K562 (cell line): ENCODE results near the gene CCAR1. TPM values are rescaled to one million over a fixed set of nuclear protein-coding genes. Genes with fewer than 3 reads are reported as not detected.

Source experiments
- ATF1 ChIP-seq, 2 experiments: fragments of 450-650 bp in 1 of 2; IDR thresholded peaks; 2 replicates each; pipeline ENCODE4 v1.6.1; 2016; ENCODE audit warnings: missing compliant biosample characterization in 1 of 2, missing genetic modification characterization in 1 of 2
- CHCHD3 ChIP-seq: fragments of 250-450 bp; sonication (Bioruptor Pico); IDR thresholded peaks from 2 replicates; pipeline ENCODE4 v2.1.2; 2022; ENCODE audit warnings: mild to moderate bottlenecking
- CREB1 ChIP-seq, 2 experiments: sonication (generic) in 1 of 2; formaldehyde crosslinking in 1 of 2; IDR thresholded peaks; 2 replicates each; pipeline versions ENCODE4 v1.6.1 to v1.8.0; 2012 to 2022; ENCODE audit warnings: inconsistent platforms in 1 of 2, mild to moderate bottlenecking in 1 of 2, missing genetic modification reagents in 1 of 2, moderate library complexity in 1 of 2
- DMBX1 ChIP-seq: fragments of 250-450 bp; sonication (Bioruptor Pico); IDR thresholded peaks from 2 replicates; pipeline ENCODE4 v1.8.0; 2022; ENCODE audit warnings: inconsistent platforms, mild to moderate bottlenecking, moderate library complexity, borderline replicate concordance
- FOXA1 ChIP-seq: fragments of 450-650 bp; IDR thresholded peaks from 2 replicates; pipeline ENCODE4 v1.6.1; 2016; ENCODE audit warnings: mild to moderate bottlenecking, borderline replicate concordance
- FOXP1 ChIP-seq: sonication (generic); formaldehyde crosslinking; IDR thresholded peaks from 2 replicates; pipeline ENCODE4 v1.8.0; 2022; ENCODE audit warnings: mild to moderate bottlenecking, missing genetic modification reagents
- MXI1 ChIP-seq: IDR thresholded peaks from 2 replicates; pipeline ENCODE4 v1.6.1; 2011; ENCODE audit warnings: low read depth, mild to moderate bottlenecking, improper control_type of control experiment, low read length
- NCOR1 ChIP-seq: fragments of 450-650 bp; IDR thresholded peaks from 2 replicates; pipeline ENCODE4 v1.6.1; 2016; ENCODE audit warnings: mild to moderate bottlenecking, moderate library complexity
- NUFIP1 ChIP-seq: fragments of 450-650 bp; IDR thresholded peaks from 2 replicates; pipeline ENCODE4 v1.6.1; 2018; ENCODE audit not compliant: partially characterized antibody
- RFX1 ChIP-seq: fragments of 450-650 bp; IDR thresholded peaks from 2 replicates; pipeline ENCODE4 v1.6.1; 2016; ENCODE audit warnings: mild to moderate bottlenecking, moderate library complexity
- ZBTB1 ChIP-seq: sonication (generic); formaldehyde crosslinking; IDR thresholded peaks from 2 replicates; pipeline ENCODE4 v1.8.1; 2023; ENCODE audit warnings: missing genetic modification reagents, low read depth, mild to moderate bottlenecking, borderline replicate concordance
- ZNF239 ChIP-seq: fragments of 250-450 bp; sonication (Bioruptor Pico); IDR thresholded peaks from 2 replicates; pipeline ENCODE4 v1.4.0; 2020; ENCODE audit warnings: mild to moderate bottlenecking
- polyA plus RNA-seq, 8 experiments: library from polyadenylated mRNA; depleted of rRNA in 4 of 8; stranded (reverse) in 5 of 8; unstranded in 3 of 8; fragments of >200 nt; fragmentation: Nextera tagmentation in 2 of 8; fragmentation: Illumina TruSeq in 1 of 8; extraction: Ambion mirVana in 2 of 8; extraction: Trizol in 1 of 8; gene quantifications; 2 replicates each; pipeline versions ENCODE4 v1.2.1 to v1.2.3, GENCODE V29; 2011 to 2014; ENCODE audit warnings: inconsistent platforms in 1 of 8, missing spikeins in 1 of 8
- total RNA-seq, 7 experiments: library from RNA; depleted of rRNA in 6 of 7; stranded (reverse); fragments of >200 nt in 6 of 7; fragmentation: Illumina TruSeq in 2 of 7; extraction: Trizol in 2 of 7; gene quantifications; 2 replicates each; pipeline versions ENCODE4 v1.2.1 to v1.2.3, GENCODE V29; 2011 to 2021; ENCODE audit warnings: low replicate concordance in 1 of 7
- TF ChIP-seq, protein P1 (sequence below), 2 experiments: IDR thresholded peaks in 1 of 2; conservative IDR thresholded peaks in 1 of 2; 2 replicates each; pipeline ENCODE4 v1.6.1; 2016; ENCODE audit warnings: low read depth in 2 of 2, mild to moderate bottlenecking in 1 of 2, missing compliant biosample characterization in 1 of 2, missing genetic modification characterization in 1 of 2, moderate library complexity in 1 of 2
- TF ChIP-seq, protein P2 (sequence below): fragments of 450-650 bp; formaldehyde crosslinking; IDR thresholded peaks from 2 replicates; pipeline ENCODE4 v1.4.0; 2020; ENCODE audit warnings: mild to moderate bottlenecking
- TF ChIP-seq, protein P3 (sequence below): fragments of 250-450 bp; sonication (Bioruptor Pico); IDR thresholded peaks from 2 replicates; pipeline ENCODE4 v1.5.0; 2021; ENCODE audit warnings: mild to moderate bottlenecking, moderate library complexity
- TF ChIP-seq, protein P4 (sequence below): IDR thresholded peaks from 3 replicates; pipeline ENCODE4 v1.6.1; 2011; ENCODE audit warnings: borderline replicate concordance, mild to moderate bottlenecking; ENCODE audit not compliant: insufficient read length, insufficient read depth
- TF ChIP-seq, protein P5 (sequence below): IDR thresholded peaks from 2 replicates; pipeline ENCODE4 v1.6.1; 2016; ENCODE audit warnings: missing genetic modification characterization, missing compliant biosample characterization

The CCAR1 gene
- total and polyA plus RNA-seq, 9 of the 15 experiments (the other 6 are each of a cell fraction or from before 2014, with no cell fraction given) = 44.8 to 173 (median 111) TPM

DNA sequence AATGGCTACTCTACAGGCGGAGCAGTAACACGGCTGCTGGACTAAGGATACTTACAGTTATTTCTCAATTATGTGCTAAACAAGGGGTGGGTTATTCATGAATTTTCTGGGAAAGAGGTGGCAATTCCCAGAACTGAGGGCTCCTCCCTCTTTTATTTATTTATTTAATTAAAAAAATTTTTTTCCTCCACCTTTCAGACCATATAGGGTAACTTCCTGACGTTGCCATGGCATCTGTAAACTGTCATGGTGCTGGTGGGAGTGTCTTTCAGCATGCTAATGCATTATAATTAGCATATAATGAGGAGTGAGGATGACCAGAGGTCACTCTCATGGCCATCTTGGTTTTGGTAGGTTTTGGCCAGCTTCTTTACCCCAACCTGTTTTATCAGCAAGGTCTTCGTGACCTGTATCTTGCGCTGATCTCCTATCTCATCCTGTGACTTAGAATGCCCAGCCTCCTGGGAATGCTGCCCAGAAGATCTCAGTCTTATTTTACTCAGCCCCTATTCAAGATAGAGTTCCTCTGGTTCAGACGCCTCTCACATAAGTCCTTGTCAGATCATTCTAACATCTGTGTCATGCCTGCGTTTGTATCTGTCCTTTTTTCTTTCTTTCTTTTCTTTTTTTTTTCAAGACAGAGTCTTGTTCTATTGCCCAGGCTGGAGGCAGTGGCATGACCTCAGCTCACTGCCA, 90.4 kb downstream of the CCAR1 start (continued):
- TF ChIP-seq, protein P1, sequence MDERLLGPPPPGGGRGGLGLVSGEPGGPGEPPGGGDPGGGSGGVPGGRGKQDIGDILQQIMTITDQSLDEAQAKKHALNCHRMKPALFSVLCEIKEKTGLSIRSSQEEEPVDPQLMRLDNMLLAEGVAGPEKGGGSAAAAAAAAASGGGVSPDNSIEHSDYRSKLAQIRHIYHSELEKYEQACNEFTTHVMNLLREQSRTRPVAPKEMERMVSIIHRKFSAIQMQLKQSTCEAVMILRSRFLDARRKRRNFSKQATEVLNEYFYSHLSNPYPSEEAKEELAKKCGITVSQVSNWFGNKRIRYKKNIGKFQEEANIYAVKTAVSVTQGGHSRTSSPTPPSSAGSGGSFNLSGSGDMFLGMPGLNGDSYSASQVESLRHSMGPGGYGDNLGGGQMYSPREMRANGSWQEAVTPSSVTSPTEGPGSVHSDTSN (CRISPR knock-in tag; IDR thresholded peaks at IDR 0.05; ENCODE audit: low read depth) = no peak
- TF ChIP-seq, protein P1 (tag; conservative IDR thresholded peaks at IDR 0.05; ENCODE audit: low read depth) = 0 out of 2 replicates have a peak, but pooled peaks have one; percentile 11
- no peak for TF ChIP-seq MXI1
- TF ChIP-seq CREB1 (IDR thresholded peaks at IDR 0.05) = no peak
- TF ChIP-seq CREB1 (CRISPR knock-in tag; IDR thresholded peaks at IDR 0.05) = no peak
- no peak for TF ChIP-seq FOXP1 (CRISPR knock-in tag)
- TF ChIP-seq, protein P2, sequence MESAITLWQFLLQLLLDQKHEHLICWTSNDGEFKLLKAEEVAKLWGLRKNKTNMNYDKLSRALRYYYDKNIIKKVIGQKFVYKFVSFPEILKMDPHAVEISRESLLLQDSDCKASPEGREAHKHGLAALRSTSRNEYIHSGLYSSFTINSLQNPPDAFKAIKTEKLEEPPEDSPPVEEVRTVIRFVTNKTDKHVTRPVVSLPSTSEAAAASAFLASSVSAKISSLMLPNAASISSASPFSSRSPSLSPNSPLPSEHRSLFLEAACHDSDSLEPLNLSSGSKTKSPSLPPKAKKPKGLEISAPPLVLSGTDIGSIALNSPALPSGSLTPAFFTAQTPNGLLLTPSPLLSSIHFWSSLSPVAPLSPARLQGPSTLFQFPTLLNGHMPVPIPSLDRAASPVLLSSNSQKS (CRISPR knock-in tag) = no peak
- TF ChIP-seq CHCHD3 = no peak
- TF ChIP-seq, protein P3, sequence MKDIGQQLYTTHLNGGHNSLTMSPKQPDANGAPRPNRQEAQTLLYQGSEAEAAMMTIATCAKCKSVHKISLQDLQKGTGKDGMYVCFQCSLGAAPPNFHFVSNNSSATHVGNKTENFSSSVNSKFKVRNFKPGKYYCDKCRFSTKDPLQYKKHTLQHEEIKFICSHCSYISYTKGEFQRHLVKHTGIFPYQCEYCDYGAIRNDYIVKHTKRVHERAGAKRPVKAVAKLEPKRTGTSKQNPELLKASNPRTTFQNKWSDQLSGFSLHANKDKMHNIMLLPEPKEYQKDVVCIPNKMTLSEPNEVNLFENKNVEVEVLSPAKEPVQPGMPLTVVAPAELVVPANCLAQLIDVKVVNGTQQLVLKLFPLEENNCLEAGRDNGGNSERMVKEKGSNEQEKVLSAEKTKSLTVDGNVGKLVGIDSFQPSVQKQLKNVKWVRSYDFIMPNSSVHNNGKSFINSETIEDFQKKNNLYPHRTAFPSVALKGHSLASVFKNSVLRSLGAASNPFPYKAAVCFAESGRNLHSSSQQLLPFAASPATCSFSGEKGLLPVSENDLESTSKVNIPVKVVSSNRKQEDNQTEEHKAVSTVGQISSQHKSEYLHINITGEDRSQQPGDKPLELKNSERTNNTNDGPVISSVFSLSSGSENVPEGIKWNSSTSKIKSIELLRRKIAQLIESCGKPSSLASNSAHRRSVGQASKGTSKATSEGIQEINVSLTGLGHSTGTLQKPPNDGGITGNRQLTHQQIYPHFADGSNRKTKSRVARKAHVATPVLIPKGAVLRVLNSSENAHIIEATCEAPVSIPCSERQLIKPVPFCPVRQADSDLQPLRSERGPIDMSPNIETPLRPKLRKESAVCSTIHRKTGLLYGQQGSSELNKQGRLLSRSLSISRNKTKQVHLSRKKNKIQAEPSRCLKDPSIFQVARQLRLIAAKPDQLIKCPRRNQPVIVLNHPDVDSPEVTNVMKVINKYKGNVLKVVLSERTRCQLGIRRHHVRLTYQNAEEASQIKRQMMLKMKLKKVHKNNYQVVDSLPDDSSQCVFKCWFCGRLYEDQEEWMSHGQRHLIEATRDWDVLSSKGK (CRISPR knock-in tag) = no peak
- TF ChIP-seq NUFIP1 = no peak
- TF ChIP-seq, protein P4, sequence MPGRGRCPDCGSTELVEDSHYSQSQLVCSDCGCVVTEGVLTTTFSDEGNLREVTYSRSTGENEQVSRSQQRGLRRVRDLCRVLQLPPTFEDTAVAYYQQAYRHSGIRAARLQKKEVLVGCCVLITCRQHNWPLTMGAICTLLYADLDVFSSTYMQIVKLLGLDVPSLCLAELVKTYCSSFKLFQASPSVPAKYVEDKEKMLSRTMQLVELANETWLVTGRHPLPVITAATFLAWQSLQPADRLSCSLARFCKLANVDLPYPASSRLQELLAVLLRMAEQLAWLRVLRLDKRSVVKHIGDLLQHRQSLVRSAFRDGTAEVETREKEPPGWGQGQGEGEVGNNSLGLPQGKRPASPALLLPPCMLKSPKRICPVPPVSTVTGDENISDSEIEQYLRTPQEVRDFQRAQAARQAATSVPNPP = no peak
- TF ChIP-seq ZNF239 (CRISPR knock-in tag) = peak; percentile 95
- TF ChIP-seq ATF1 (CRISPR knock-in tag; IDR thresholded peaks at IDR 0.05) = no peak
- peak; percentile 56 for TF ChIP-seq ATF1 (tag; IDR thresholded peaks at IDR 0.05)
- TF ChIP-seq NCOR1 = no peak
- TF ChIP-seq FOXA1 = no peak
- TF ChIP-seq ZBTB1 = no peak
- TF ChIP-seq, protein P5, sequence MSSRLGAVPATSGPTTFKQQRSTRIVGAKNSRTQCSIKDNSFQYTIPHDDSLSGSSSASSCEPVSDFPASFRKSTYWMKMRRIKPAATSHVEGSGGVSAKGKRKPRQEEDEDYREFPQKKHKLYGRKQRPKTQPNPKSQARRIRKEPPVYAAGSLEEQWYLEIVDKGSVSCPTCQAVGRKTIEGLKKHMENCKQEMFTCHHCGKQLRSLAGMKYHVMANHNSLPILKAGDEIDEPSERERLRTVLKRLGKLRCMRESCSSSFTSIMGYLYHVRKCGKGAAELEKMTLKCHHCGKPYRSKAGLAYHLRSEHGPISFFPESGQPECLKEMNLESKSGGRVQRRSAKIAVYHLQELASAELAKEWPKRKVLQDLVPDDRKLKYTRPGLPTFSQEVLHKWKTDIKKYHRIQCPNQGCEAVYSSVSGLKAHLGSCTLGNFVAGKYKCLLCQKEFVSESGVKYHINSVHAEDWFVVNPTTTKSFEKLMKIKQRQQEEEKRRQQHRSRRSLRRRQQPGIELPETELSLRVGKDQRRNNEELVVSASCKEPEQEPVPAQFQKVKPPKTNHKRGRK (tag) = no peak
- peak; percentile 90 for TF ChIP-seq RFX1
- TF ChIP-seq DMBX1 (CRISPR knock-in tag) = no peak
